ENCODE data around the gene CTAGE9.

DNA sequence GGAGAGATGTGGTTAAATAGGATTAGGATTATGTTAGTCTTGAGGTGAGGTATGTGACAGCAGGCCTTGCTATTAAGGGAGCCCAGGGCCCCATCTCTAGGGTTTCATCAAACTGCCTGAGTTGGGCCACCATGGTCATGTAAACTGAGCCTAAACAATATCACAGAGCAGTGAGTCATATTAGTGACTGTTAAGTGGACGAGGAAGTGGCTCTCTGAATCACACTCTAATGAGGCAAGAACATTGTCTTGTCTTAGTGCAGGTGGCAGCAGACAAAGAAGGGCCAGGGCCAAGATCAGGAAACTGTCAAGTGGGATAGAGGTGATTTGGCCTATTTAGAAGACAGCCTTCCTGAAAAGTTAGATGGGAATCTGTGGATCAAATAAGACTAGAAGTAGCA is 50.6 kb downstream of the CTAGE9 start:
- no peak for TF ChIP-seq EZH2 (IDR thresholded peaks at IDR 0.05; ENCODE audit: borderline replicate concordance, insufficient read depth, low read depth, low read length, poor library complexity, severe bottlenecking)
- TF ChIP-seq, protein P1, sequence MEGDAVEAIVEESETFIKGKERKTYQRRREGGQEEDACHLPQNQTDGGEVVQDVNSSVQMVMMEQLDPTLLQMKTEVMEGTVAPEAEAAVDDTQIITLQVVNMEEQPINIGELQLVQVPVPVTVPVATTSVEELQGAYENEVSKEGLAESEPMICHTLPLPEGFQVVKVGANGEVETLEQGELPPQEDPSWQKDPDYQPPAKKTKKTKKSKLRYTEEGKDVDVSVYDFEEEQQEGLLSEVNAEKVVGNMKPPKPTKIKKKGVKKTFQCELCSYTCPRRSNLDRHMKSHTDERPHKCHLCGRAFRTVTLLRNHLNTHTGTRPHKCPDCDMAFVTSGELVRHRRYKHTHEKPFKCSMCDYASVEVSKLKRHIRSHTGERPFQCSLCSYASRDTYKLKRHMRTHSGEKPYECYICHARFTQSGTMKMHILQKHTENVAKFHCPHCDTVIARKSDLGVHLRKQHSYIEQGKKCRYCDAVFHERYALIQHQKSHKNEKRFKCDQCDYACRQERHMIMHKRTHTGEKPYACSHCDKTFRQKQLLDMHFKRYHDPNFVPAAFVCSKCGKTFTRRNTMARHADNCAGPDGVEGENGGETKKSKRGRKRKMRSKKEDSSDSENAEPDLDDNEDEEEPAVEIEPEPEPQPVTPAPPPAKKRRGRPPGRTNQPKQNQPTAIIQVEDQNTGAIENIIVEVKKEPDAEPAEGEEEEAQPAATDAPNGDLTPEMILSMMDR (IDR thresholded peaks at IDR 0.05): no peak
